Thyroid gland (tissue), 4 donors: Measurements from ENCODE around the gene DCDC2.

Source experiments
- POLR2A ChIP-seq, 2 donors: fragments of 450-650 bp; IDR thresholded peaks; one replicate each; pipeline ENCODE4 v1.6.1; 2017; ENCODE audit warnings: antibody characterized with exemption in 2 of 2, mild to moderate bottlenecking in 2 of 2, moderate library complexity in 1 of 2
- TF ChIP-seq, protein P1 (sequence below), 6 experiments: fragments of 200-600 bp in 3 of 6; fragments of 450-650 bp in 3 of 6; sonication (generic) in 3 of 6; IDR thresholded peaks; one replicate each; pipeline ENCODE4 v1.5.1; 2016 to 2019; ENCODE audit warnings: antibody characterized with exemption in 6 of 6, mild to moderate bottlenecking in 2 of 6, inconsistent platforms in 1 of 6, moderate library complexity in 1 of 6

GRCh38 chr6:24227556-24227955 is 130.3 kb downstream of the DCDC2 start:
- no peak for TF ChIP-seq POLR2A (IDR thresholded peaks at IDR 0.05)
- TF ChIP-seq, protein P1, sequence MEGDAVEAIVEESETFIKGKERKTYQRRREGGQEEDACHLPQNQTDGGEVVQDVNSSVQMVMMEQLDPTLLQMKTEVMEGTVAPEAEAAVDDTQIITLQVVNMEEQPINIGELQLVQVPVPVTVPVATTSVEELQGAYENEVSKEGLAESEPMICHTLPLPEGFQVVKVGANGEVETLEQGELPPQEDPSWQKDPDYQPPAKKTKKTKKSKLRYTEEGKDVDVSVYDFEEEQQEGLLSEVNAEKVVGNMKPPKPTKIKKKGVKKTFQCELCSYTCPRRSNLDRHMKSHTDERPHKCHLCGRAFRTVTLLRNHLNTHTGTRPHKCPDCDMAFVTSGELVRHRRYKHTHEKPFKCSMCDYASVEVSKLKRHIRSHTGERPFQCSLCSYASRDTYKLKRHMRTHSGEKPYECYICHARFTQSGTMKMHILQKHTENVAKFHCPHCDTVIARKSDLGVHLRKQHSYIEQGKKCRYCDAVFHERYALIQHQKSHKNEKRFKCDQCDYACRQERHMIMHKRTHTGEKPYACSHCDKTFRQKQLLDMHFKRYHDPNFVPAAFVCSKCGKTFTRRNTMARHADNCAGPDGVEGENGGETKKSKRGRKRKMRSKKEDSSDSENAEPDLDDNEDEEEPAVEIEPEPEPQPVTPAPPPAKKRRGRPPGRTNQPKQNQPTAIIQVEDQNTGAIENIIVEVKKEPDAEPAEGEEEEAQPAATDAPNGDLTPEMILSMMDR (IDR thresholded peaks at IDR 0.05), result no peak
